GM12878 (cell line): ENCODE data around the gene LRRC3C. TPM values are rescaled to one million over a fixed set of nuclear protein-coding genes. Genes with fewer than 3 reads are reported as not detected.

ENCODE experiments used
- CUX1 ChIP-seq: IDR thresholded peaks from 2 replicates; pipeline ENCODE4 v1.6.1; 2012; ENCODE audit warnings: improper control_type of control experiment, low read depth, low read length; ENCODE audit not compliant: insufficient replicate concordance
- EED ChIP-seq: sonication (generic); IDR thresholded peaks from 2 replicates; pipeline ENCODE4 v1.6.1; 2016; ENCODE audit warnings: antibody characterized with exemption, low read depth
- ELK1 ChIP-seq: IDR thresholded peaks from 2 replicates; pipeline ENCODE4 v1.6.1; 2012; ENCODE audit warnings: low read depth, low read length, improper control_type of control experiment
- IKZF2 ChIP-seq, 2 experiments: fragments of 450-650 bp; IDR thresholded peaks; 2 replicates each; pipeline ENCODE4 v1.6.1; 2017; ENCODE audit warnings: mild to moderate bottlenecking in 2 of 2, moderate library complexity in 2 of 2
- SMAD1 ChIP-seq: fragments of 450-650 bp; IDR thresholded peaks from 2 replicates; pipeline ENCODE4 v1.6.1; 2018; ENCODE audit warnings: mild to moderate bottlenecking, low read depth; ENCODE audit not compliant: partially characterized antibody
- SP1 ChIP-seq: IDR thresholded peaks from one replicate; pipeline ENCODE4 v1.6.1; 2011; ENCODE audit warnings: low read depth, low read length
- STAT3 ChIP-seq: IDR thresholded peaks from 2 replicates; pipeline ENCODE4 v1.6.1; 2011; ENCODE audit warnings: low read depth, low read length, improper control_type of control experiment
- polyA plus RNA-seq, 11 experiments: library from polyadenylated mRNA; depleted of rRNA in 4 of 11; unstranded in 6 of 11; stranded (reverse) in 5 of 11; fragments of >200 nt; fragmentation: Nextera tagmentation in 4 of 11; fragmentation: Illumina TruSeq in 1 of 11; extraction: Ambion mirVana in 4 of 11; extraction: Trizol in 1 of 11; gene quantifications; 1 replicate in 1 of 11; 2 replicates in 10 of 11; pipeline versions ENCODE4 v1.2.1 to v1.2.3, GENCODE V29; 2011 to 2016; ENCODE audit warnings: inconsistent platforms in 2 of 11, missing spikeins in 2 of 11, low read depth in 1 of 11
- total RNA-seq, 4 experiments: library from RNA; depleted of rRNA in 3 of 4; stranded (reverse); fragments of >200 nt in 3 of 4; fragmentation: Illumina TruSeq in 1 of 4; extraction: Trizol in 1 of 4; gene quantifications; 2 replicates each; pipeline versions ENCODE4 v1.2.1 to v1.2.3, GENCODE V29; 2013 to 2021

LRRC3C gene
- total and polyA plus RNA-seq, 10 of the 15 experiments (the other 5 are each of a cell fraction or from before 2014, with no cell fraction given) = not detected

DNA sequence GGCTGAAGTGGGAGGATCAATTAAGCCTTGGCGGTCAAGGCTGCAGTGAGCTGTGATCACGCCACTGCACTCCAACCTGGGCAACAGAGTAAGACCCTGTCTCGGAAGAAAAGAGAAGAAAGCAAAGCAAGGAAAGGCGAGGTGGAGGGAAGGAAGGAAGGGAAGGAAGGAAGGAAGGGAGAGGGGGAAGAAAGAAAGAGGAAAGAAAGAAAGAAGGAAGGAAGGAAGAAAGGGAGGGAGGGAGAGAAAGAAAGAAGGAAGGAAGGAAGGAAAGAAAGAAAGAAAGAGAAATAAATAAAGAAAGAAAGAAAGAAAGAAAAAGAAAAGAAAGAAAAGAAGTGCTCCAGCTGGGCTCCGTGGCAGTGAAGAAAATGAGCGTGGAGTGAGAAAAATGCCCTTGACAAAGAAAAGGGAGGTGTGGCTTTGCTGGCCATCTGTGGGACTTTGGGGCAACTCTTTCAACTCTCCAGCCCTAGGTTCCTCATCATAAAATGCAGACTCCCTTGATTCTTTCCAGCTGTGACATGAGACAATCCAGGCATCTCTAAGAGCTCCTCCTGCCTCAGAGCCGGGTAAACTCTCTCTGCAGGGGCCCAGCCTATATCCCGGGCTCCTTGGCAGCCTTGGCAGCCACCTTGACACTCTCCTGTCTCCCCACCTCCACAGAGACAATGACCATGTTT lies 37.6 kb downstream of the LRRC3C start (continued):
- TF ChIP-seq ELK1 = no peak
- TF ChIP-seq SMAD1 = no peak
- no peak for TF ChIP-seq STAT3
- TF ChIP-seq EED = no peak
- TF ChIP-seq SP1 = no peak
- TF ChIP-seq CUX1 = no peak
- no peak for TF ChIP-seq IKZF2 (IDR thresholded peaks at IDR 0.05)
